ENCODE data around the gene BTBD9.

Gene BTBD9

DNA sequence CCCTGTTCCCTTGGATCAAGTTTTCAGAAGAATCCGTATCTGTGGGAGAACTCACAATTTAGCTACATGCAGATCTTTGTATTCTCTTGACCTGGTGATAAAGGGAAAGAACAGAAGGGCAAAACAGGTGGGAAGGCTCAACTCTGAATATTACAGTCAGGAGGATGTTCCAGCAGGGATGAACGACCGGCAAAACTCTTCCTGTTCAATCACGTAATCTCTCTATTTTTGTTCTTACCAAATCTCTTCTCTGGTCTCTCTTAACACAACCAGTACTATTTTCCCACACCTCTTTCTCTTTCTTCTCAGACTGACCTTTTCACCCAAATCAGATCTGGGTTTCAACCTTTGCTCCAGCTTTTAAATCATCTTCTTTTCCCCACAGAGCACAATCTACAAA, 371.4 kb downstream of the BTBD9 start:
- ATAC-seq: no peak
- TF ChIP-seq CSDC2 (CRISPR knock-in tag; IDR thresholded peaks at IDR 0.05) (no peak), OSR1 (CRISPR knock-in tag; IDR thresholded peaks at IDR 0.05) (no peak), TOX (CRISPR knock-in tag; IDR thresholded peaks at IDR 0.05; ENCODE audit: borderline replicate concordance) (no peak), ZFP3 (CRISPR knock-in tag; IDR thresholded peaks at IDR 0.05) (no peak), ZNF70 (CRISPR knock-in tag; IDR thresholded peaks at IDR 0.05) (no peak), TCF4 (CRISPR knock-in tag; IDR thresholded peaks at IDR 0.05; ENCODE audit: borderline replicate concordance) (no peak), SNAI2 (CRISPR knock-in tag; IDR thresholded peaks at IDR 0.05) (no peak)
- TF ChIP-seq, protein P1, sequence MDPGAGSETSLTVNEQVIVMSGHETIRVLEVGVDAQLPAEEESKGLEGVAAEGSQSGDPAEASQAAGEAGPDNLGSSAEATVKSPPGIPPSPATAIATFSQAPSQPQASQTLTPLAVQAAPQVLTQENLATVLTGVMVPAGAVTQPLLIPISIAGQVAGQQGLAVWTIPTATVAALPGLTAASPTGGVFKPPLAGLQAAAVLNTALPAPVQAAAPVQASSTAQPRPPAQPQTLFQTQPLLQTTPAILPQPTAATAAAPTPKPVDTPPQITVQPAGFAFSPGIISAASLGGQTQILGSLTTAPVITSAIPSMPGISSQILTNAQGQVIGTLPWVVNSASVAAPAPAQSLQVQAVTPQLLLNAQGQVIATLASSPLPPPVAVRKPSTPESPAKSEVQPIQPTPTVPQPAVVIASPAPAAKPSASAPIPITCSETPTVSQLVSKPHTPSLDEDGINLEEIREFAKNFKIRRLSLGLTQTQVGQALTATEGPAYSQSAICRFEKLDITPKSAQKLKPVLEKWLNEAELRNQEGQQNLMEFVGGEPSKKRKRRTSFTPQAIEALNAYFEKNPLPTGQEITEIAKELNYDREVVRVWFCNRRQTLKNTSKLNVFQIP (CRISPR knock-in tag; IDR thresholded peaks at IDR 0.05; ENCODE audit: borderline replicate concordance, low read depth): no peak
- TF ChIP-seq, protein P2, sequence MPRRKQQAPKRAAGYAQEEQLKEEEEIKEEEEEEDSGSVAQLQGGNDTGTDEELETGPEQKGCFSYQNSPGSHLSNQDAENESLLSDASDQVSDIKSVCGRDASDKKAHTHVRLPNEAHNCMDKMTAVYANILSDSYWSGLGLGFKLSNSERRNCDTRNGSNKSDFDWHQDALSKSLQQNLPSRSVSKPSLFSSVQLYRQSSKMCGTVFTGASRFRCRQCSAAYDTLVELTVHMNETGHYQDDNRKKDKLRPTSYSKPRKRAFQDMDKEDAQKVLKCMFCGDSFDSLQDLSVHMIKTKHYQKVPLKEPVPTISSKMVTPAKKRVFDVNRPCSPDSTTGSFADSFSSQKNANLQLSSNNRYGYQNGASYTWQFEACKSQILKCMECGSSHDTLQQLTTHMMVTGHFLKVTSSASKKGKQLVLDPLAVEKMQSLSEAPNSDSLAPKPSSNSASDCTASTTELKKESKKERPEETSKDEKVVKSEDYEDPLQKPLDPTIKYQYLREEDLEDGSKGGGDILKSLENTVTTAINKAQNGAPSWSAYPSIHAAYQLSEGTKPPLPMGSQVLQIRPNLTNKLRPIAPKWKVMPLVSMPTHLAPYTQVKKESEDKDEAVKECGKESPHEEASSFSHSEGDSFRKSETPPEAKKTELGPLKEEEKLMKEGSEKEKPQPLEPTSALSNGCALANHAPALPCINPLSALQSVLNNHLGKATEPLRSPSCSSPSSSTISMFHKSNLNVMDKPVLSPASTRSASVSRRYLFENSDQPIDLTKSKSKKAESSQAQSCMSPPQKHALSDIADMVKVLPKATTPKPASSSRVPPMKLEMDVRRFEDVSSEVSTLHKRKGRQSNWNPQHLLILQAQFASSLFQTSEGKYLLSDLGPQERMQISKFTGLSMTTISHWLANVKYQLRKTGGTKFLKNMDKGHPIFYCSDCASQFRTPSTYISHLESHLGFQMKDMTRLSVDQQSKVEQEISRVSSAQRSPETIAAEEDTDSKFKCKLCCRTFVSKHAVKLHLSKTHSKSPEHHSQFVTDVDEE (CRISPR knock-in tag; IDR thresholded peaks at IDR 0.05): no peak

DNA sequence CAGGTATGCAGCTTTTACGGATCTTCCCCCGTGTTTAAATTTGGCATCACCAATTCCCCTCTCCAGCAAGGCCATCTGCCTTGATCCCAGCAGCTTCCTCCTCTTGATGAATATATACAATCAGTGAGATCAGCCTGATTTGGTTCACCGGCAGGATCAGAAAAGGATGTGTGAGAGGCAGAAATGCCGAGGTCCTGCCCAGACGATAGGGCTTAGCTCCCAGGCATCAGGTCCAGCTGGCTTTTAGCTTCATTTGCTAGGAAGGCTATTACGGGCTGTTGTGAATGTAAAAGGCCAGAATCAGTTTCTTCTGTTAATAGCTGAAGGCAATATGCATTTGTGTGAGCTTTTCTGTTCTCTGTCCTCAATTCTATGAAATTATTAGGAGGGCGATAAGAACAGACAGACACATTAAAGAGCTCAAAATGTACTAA, 372.8 kb downstream of the BTBD9 start:
- no peak; the same call in 2 of the 3 replicates for ATAC-seq
- no peak for TF ChIP-seq BACH2 (CRISPR knock-in tag; IDR thresholded peaks at IDR 0.05; ENCODE audit: borderline replicate concordance)
- TF ChIP-seq CSDC2 (CRISPR knock-in tag; IDR thresholded peaks at IDR 0.05): no peak
- TF ChIP-seq, protein P3, sequence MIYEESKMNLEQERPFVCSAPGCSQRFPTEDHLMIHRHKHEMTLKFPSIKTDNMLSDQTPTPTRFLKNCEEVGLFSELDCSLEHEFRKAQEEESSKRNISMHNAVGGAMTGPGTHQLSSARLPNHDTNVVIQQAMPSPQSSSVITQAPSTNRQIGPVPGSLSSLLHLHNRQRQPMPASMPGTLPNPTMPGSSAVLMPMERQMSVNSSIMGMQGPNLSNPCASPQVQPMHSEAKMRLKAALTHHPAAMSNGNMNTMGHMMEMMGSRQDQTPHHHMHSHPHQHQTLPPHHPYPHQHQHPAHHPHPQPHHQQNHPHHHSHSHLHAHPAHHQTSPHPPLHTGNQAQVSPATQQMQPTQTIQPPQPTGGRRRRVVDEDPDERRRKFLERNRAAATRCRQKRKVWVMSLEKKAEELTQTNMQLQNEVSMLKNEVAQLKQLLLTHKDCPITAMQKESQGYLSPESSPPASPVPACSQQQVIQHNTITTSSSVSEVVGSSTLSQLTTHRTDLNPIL (CRISPR knock-in tag; IDR thresholded peaks at IDR 0.05; ENCODE audit: low read depth): no peak
- TF ChIP-seq, protein P4, sequence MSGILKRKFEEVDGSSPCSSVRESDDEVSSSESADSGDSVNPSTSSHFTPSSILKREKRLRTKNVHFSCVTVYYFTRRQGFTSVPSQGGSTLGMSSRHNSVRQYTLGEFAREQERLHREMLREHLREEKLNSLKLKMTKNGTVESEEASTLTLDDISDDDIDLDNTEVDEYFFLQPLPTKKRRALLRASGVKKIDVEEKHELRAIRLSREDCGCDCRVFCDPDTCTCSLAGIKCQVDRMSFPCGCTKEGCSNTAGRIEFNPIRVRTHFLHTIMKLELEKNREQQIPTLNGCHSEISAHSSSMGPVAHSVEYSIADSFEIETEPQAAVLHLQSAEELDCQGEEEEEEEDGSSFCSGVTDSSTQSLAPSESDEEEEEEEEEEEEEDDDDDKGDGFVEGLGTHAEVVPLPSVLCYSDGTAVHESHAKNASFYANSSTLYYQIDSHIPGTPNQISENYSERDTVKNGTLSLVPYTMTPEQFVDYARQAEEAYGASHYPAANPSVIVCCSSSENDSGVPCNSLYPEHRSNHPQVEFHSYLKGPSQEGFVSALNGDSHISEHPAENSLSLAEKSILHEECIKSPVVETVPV (CRISPR knock-in tag; IDR thresholded peaks at IDR 0.05): no peak
- no peak for TF ChIP-seq ZC3H10 (CRISPR knock-in tag; IDR thresholded peaks at IDR 0.05)
- no peak for TF ChIP-seq GLIS3 (CRISPR knock-in tag; IDR thresholded peaks at IDR 0.05)
- TF ChIP-seq ESRRG (CRISPR knock-in tag; IDR thresholded peaks at IDR 0.05): no peak
- TF ChIP-seq, protein P5, sequence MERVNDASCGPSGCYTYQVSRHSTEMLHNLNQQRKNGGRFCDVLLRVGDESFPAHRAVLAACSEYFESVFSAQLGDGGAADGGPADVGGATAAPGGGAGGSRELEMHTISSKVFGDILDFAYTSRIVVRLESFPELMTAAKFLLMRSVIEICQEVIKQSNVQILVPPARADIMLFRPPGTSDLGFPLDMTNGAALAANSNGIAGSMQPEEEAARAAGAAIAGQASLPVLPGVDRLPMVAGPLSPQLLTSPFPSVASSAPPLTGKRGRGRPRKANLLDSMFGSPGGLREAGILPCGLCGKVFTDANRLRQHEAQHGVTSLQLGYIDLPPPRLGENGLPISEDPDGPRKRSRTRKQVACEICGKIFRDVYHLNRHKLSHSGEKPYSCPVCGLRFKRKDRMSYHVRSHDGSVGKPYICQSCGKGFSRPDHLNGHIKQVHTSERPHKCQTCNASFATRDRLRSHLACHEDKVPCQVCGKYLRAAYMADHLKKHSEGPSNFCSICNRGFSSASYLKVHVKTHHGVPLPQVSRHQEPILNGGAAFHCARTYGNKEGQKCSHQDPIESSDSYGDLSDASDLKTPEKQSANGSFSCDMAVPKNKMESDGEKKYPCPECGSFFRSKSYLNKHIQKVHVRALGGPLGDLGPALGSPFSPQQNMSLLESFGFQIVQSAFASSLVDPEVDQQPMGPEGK (CRISPR knock-in tag; IDR thresholded peaks at IDR 0.05; ENCODE audit: borderline replicate concordance): no peak
- no peak for TF ChIP-seq ZNF8 (CRISPR knock-in tag; IDR thresholded peaks at IDR 0.05)
- TF ChIP-seq ZFP3 (CRISPR knock-in tag; IDR thresholded peaks at IDR 0.05): no peak

DNA sequence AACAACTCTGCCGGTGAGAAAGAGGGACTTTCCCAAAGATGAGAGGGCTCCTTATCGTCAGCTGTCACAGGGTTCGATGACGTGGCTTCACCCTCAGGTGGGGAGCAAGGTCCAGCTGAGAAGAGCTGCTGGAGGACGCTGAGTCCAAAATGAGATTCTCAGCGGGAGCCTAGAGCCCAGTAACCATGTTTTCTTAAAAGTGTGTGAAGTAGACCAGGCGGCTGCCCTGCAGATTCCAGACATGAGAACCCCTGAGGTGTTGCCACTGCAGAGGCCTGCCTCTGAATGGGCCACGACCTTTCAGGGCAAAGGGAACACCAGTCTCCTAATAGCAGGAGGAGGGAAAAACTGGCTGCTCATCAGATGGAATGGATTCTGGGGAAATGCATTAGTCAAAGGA, 375.1 kb downstream of the BTBD9 start:
- TF ChIP-seq RARB (CRISPR knock-in tag; IDR thresholded peaks at IDR 0.05) (no peak), SNAI2 (CRISPR knock-in tag; IDR thresholded peaks at IDR 0.05) (no peak), ZNF8 (CRISPR knock-in tag; IDR thresholded peaks at IDR 0.05) (no peak), ESRRG (CRISPR knock-in tag; IDR thresholded peaks at IDR 0.05) (no peak), ZFP3 (CRISPR knock-in tag; IDR thresholded peaks at IDR 0.05) (no peak)
- TF ChIP-seq, protein P1 (CRISPR knock-in tag; IDR thresholded peaks at IDR 0.05; ENCODE audit: borderline replicate concordance, low read depth): no peak
- TF ChIP-seq, protein P4 (CRISPR knock-in tag; IDR thresholded peaks at IDR 0.05): no peak
- ATAC-seq: no peak
